22Rv1 (cell line): ENCODE data around the gene PSG5.
"Not testable (repeated sequence)": the region's sequence is repeated elsewhere in the genome, so short reads cannot be mapped to it uniquely, and the experiment has no call there.

Experiments
- CTCF ChIP-seq: fragments of 450-650 bp; IDR thresholded peaks from 2 replicates; pipeline ENCODE4 v1.5.1; 2017; ENCODE audit warnings: mild to moderate bottlenecking
- ZFX ChIP-seq: fragments of 450-650 bp; IDR thresholded peaks from 2 replicates; pipeline ENCODE4 v1.6.1; 2017; ENCODE audit warnings: antibody characterized with exemption, borderline replicate concordance

DNA sequence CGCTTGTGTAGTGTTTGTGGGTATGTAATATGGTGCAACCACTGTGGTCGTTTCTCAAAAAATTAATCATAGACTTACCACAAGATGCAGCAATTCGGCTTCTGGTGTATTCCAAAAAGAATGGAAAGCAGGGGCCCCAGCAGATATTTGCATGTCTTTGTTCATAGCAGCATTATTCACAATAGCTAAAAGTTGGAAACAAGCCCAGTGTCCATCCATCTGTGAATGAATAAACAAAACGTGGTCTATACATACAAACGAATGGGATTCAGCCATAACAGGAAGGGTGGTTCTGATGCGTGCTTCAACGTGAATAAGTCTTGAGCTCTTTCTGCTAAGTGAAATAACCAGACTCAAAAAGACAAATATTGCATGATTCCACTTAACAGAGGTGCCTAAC lies 36.5 kb downstream of the PSG5 start:
- TF ChIP-seq CTCF, ZFX: not testable (repeated sequence)
